OCI-LY1 (cell line): ENCODE results near the gene COG8.

Experiments used
- H2AFZ ChIP-seq: fragments of 200-600 bp; sonication (generic), shearing (Covaris generic); 2 replicates; pipeline ENCODE4 v1.6.0; 2014; ENCODE audit warnings: antibody characterized with exemption, mild to moderate bottlenecking, low read length
- H3F3A ChIP-seq: fragments of 200-600 bp; sonication (generic), shearing (Covaris generic); 2 replicates; pipeline ENCODE4 v1.6.0; 2014; ENCODE audit warnings: mild to moderate bottlenecking, antibody characterized with exemption, low read length, moderate library complexity; ENCODE audit not compliant: insufficient read depth
- H3K27ac ChIP-seq: fragments of 200-600 bp; sonication (generic); 2 replicates; pipeline ENCODE4 v1.5.1; 2014; ENCODE audit warnings: low read length, mixed run types, mild to moderate bottlenecking, low read depth; ENCODE audit not compliant: poor library complexity, severe bottlenecking
- H3K27me3 ChIP-seq: fragments of 200-600 bp; sonication (generic); 2 replicates; pipeline ENCODE4 v1.6.0; 2014; ENCODE audit warnings: antibody characterized with exemption, mild to moderate bottlenecking, low read length, moderate library complexity; ENCODE audit not compliant: insufficient read depth
- H3K36me3 ChIP-seq: fragments of 200-600 bp; sonication (generic); 2 replicates; pipeline ENCODE4 v1.6.1; 2014; ENCODE audit warnings: mild to moderate bottlenecking, antibody characterized with exemption, low read length, moderate library complexity, mixed read lengths; ENCODE audit not compliant: insufficient read depth
- H3K4me1 ChIP-seq: fragments of 200-600 bp; sonication (generic); 2 replicates; pipeline ENCODE4 v1.5.1; 2014; ENCODE audit warnings: mild to moderate bottlenecking, low read length, moderate library complexity; ENCODE audit not compliant: insufficient read depth, severe bottlenecking
- H3K4me2 ChIP-seq: fragments of 200-600 bp; sonication (generic), shearing (Covaris generic); 2 replicates; pipeline ENCODE4 v1.6.1; 2014; ENCODE audit warnings: low read length
- H3K4me3 ChIP-seq: fragments of 200-600 bp; sonication (generic); 2 replicates; pipeline ENCODE4 v1.5.1; 2014; ENCODE audit warnings: low read length, low read depth, mild to moderate bottlenecking, mixed read lengths; ENCODE audit not compliant: poor library complexity, severe bottlenecking
- H3K79me2 ChIP-seq: fragments of 200-600 bp; shearing (Covaris generic); 2 replicates; pipeline ENCODE4 v1.6.1; 2016; ENCODE audit warnings: mixed run types, low read length, mixed read lengths; ENCODE audit not compliant: insufficient read depth
- H3K9ac ChIP-seq: fragments of 200-600 bp; sonication (generic), shearing (Covaris generic); 2 replicates; pipeline ENCODE4 v1.6.1; 2014; ENCODE audit warnings: mild to moderate bottlenecking, low read length, mixed read lengths
- H3K9me2 ChIP-seq: fragments of 200-600 bp; sonication (generic), shearing (Covaris generic); 2 replicates; pipeline ENCODE4 v1.6.1; 2014; ENCODE audit warnings: low read depth, mild to moderate bottlenecking, low read length, mixed read lengths
- H3K9me3 ChIP-seq: fragments of 200-600 bp; shearing (Covaris generic); 2 replicates; pipeline ENCODE4 v1.6.1; 2014; ENCODE audit warnings: low read length, mixed read lengths
- H4K20me1 ChIP-seq: fragments of 200-600 bp; sonication (generic), shearing (Covaris generic); 2 replicates; pipeline ENCODE4 v1.6.0; 2016; ENCODE audit warnings: mild to moderate bottlenecking, low read length; ENCODE audit not compliant: insufficient read depth
- EZH2 ChIP-seq: fragments of 200-600 bp; sonication (generic), shearing (Covaris generic); IDR thresholded peaks from 2 replicates; pipeline ENCODE4 v1.8.0; 2017; ENCODE audit warnings: borderline replicate concordance, mixed run types, mild to moderate bottlenecking, antibody characterized with exemption, low read length, moderate library complexity, mixed read lengths
- TF ChIP-seq, protein P1 (sequence below): fragments of 200-600 bp; sonication (generic), shearing (Covaris generic); IDR thresholded peaks from 2 replicates; pipeline ENCODE4 v1.5.1; 2017; ENCODE audit warnings: mild to moderate bottlenecking, antibody characterized with exemption, low read length, moderate library complexity, mixed read lengths

Gene COG8

DNA sequence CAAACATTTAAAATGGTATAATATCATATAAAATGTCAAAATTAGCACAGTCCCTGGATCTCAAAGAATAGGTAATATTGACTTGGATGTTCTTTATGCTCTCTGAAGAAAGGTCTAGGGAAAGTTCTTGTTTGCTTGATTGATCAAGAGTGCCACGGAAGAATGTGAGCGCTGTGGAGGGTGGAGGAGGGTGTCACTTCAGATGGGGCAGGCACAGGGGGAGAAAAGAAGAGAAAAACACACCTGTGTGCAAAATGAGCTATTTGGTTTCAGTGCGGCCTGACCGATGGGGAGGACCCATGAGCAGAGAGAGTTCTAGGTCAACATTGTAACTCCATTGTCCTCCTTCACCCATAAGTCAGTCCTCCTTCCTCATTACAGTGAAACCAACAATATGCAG is 37.1 kb downstream of the COG8 start:
- TF ChIP-seq EZH2 = no peak
- TF ChIP-seq, protein P1, sequence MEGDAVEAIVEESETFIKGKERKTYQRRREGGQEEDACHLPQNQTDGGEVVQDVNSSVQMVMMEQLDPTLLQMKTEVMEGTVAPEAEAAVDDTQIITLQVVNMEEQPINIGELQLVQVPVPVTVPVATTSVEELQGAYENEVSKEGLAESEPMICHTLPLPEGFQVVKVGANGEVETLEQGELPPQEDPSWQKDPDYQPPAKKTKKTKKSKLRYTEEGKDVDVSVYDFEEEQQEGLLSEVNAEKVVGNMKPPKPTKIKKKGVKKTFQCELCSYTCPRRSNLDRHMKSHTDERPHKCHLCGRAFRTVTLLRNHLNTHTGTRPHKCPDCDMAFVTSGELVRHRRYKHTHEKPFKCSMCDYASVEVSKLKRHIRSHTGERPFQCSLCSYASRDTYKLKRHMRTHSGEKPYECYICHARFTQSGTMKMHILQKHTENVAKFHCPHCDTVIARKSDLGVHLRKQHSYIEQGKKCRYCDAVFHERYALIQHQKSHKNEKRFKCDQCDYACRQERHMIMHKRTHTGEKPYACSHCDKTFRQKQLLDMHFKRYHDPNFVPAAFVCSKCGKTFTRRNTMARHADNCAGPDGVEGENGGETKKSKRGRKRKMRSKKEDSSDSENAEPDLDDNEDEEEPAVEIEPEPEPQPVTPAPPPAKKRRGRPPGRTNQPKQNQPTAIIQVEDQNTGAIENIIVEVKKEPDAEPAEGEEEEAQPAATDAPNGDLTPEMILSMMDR = no peak
- no peaks in the 10 kb centered on the region for H3K27me3 ChIP-seq

DNA sequence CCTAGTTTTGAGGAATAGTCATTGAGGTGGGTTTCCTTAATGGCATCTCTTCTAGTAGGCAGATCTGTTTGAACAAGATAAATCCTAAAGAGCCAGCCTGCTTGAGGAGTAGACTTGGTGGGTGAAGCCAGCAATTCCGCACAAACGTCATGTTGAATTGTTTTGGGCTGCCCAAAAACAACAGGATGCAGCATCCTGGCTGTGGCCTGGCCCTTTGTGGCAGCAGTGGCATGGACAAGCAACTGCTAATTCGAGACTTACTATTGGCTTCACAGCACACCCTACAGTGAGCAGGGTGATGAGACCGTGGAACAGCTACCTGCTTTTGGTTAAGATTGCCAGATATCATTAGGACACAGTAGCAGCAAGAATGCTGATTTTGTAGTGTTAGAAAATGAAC is 37.5 kb downstream of the COG8 start:
- Histone ChIP-seq H3K36me3 (peaks cover 38% of the 10 kb centered on the region), H3K9me2 (no peaks in the 10 kb centered on the region), H2AFZ (no peak overlapping the region), H3K27ac (no peak overlapping the region), H3K4me3 (no peak overlapping the region), H3K9ac (no peak overlapping the region), H4K20me1 (no peaks in the 10 kb centered on the region), H3K27me3 (no peaks in the 10 kb centered on the region), H3F3A (no peaks in the 10 kb centered on the region), H3K4me1 (peaks cover 8% of the 10 kb centered on the region), H3K9me3 (no peaks in the 10 kb centered on the region), H3K79me2 (no peaks in the 10 kb centered on the region), H3K4me2 (no peak overlapping the region)
- TF ChIP-seq, protein P1 = no peak

More for the DNA sequence above, 37.1 kb downstream of the COG8 start:
- Histone ChIP-seq H3K9me3 (no peaks in the 10 kb centered on the region), H3K9ac (no peak overlapping the region), H3F3A (no peaks in the 10 kb centered on the region), H4K20me1 (no peaks in the 10 kb centered on the region), H3K27ac (no peak overlapping the region), H3K4me1 (peaks cover 8% of the 10 kb centered on the region), H3K79me2 (no peaks in the 10 kb centered on the region), H3K9me2 (no peaks in the 10 kb centered on the region), H2AFZ (no peak overlapping the region), H3K4me2 (no peak overlapping the region), H3K4me3 (no peak overlapping the region), H3K36me3 (peaks cover 38% of the 10 kb centered on the region)

DNA sequence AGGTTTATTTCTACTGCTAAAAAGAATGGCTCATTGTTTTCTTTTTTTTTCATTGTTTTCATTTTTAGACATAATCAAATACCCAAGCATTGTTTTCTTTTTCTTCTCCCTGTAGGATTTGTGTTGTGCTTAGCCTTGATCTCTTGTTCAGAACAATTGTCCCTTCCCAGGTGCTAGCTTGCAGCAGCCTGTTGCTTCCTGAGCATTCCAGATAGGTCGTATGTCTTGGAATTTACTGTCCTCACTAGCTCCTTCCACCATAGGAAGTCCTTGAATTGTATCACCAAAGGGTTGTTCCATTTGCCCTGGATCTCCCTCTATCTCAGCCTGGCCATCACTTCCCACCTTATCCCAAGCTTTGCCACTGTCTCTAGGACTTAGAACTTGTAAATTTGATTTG is 38.2 kb downstream of the COG8 start:
- Histone ChIP-seq H3F3A (no peaks in the 10 kb centered on the region), H3K9me2 (no peaks in the 10 kb centered on the region), H4K20me1 (no peaks in the 10 kb centered on the region), H2AFZ (no peak overlapping the region), H3K4me3 (no peak overlapping the region), H3K4me2 (no peak overlapping the region), H3K4me1 (peaks cover 8% of the 10 kb centered on the region), H3K9me3 (no peaks in the 10 kb centered on the region), H3K79me2 (no peaks in the 10 kb centered on the region), H3K36me3 (peaks cover 38% of the 10 kb centered on the region), H3K27me3 (no peaks in the 10 kb centered on the region), H3K9ac (no peak overlapping the region), H3K27ac (no peak overlapping the region)
- TF ChIP-seq EZH2 = no peak
- TF ChIP-seq, protein P1 = no peak
